Mucosa of gallbladder (tissue), 1 donor: ENCODE data around the gene AUTS2. TPM values are rescaled to one million over a fixed set of nuclear protein-coding genes. Genes with fewer than 3 reads are reported as not detected.

Experiments
- DNase-seq: peaks from one replicate; pipeline ENCODE4 v3.0.0-alpha.2; 2020; ENCODE audit warnings: low spot score
- total RNA-seq: library from RNA; stranded (reverse); gene quantifications from one replicate; pipeline ENCODE4 v1.2.1, GENCODE V29; 2021
- donor health status: DM: no; HTN: no; CAD: no.

AUTS2 gene
- total RNA-seq, 1 donor from 2014 or later: 50.1 TPM

- no peak for DNase-seq
These were observed 1176.8 kb downstream of the AUTS2 start for GRCh38 chr7:70774950-70775527.

- DNase-seq: no peak
These were observed 1177.4 kb downstream of the AUTS2 start for GRCh38 chr7:70775570-70776156.

GRCh38 chr7:70776627-70777101, 1178.4 kb downstream of the AUTS2 start:
- DNase-seq: no peak

GRCh38 chr7:70777251-70777650, 1179.0 kb downstream of the AUTS2 start:
- DNase-seq: no peak

- no peak for DNase-seq
These were observed 1180.3 kb downstream of the AUTS2 start for GRCh38 chr7:70778585-70778984.

GRCh38 chr7:70779321-70779720, 1181.0 kb downstream of the AUTS2 start:
- DNase-seq: no peak

GRCh38 chr7:70781922-70782311, 1183.6 kb downstream of the AUTS2 start:
- no peak for DNase-seq

GRCh38 chr7:70782796-70783195, 1184.5 kb downstream of the AUTS2 start:
- DNase-seq: no peak

- no peak for DNase-seq
These were observed 1187.2 kb downstream of the AUTS2 start for GRCh38 chr7:70785427-70785826.

GRCh38 chr7:70786076-70786475, 1187.8 kb downstream of the AUTS2 start:
- DNase-seq: no peak

- DNase-seq: no peak
These were observed 1189.0 kb downstream of the AUTS2 start for GRCh38 chr7:70787286-70787685.

GRCh38 chr7:70787771-70788170, 1189.5 kb downstream of the AUTS2 start:
- no peak for DNase-seq

GRCh38 chr7:70788276-70788675, 1190.0 kb downstream of the AUTS2 start:
- DNase-seq: no peak

- DNase-seq: no peak
These were observed 1191.4 kb downstream of the AUTS2 start for GRCh38 chr7:70789481-70790214.

- no peak for DNase-seq
These were observed 1192.2 kb downstream of the AUTS2 start for GRCh38 chr7:70790215-70791073.

GRCh38 chr7:70791341-70791740, 1193.1 kb downstream of the AUTS2 start:
- DNase-seq: no peak

- no peak for DNase-seq
These were observed 1194.8 kb downstream of the AUTS2 start for GRCh38 chr7:70793060-70793459.

- DNase-seq: no peak
These were observed 1195.5 kb downstream of the AUTS2 start for GRCh38 chr7:70793821-70794220.

- no peak for DNase-seq
These were observed 1196.7 kb downstream of the AUTS2 start for GRCh38 chr7:70794962-70795361.

GRCh38 chr7:70795948-70796347, 1197.7 kb downstream of the AUTS2 start:
- no peak for DNase-seq

- no peak for DNase-seq
These were observed 1198.8 kb downstream of the AUTS2 start for GRCh38 chr7:70797109-70797514.

- DNase-seq: no peak
These were observed 1201.6 kb downstream of the AUTS2 start for GRCh38 chr7:70799841-70800405.
